ENCODE results near the gene SAV1.
"Not testable (repeated sequence)": the region's sequence is repeated elsewhere in the genome, so short reads cannot be mapped to it uniquely, and the experiment has no call there.

Gene SAV1

GRCh38 chr14:50670866-50671256 is 2.8 kb upstream of the SAV1 start:
- Mint-ChIP-seq H3K4me1 (no peaks in the 10 kb centered on the region), H3K36me3 (no peaks in the 10 kb centered on the region), H3K27ac (no peak overlapping the region), H3K27me3 (no peaks in the 10 kb centered on the region), H3K4me3 (no peak overlapping the region), H3K9me3 (peaks cover 2% of the 10 kb centered on the region)
- no peak for ATAC-seq

GRCh38 chr14:50670196-50670865 is 2.2 kb upstream of the SAV1 start:
- ATAC-seq, result no peak
- Mint-ChIP-seq H3K4me3 (no peak overlapping the region), H3K27me3 (no peaks in the 10 kb centered on the region), H3K4me1 (no peaks in the 10 kb centered on the region), H3K27ac (no peak overlapping the region), H3K36me3 (no peaks in the 10 kb centered on the region), H3K9me3 (peaks cover 2% of the 10 kb centered on the region)

DNA sequence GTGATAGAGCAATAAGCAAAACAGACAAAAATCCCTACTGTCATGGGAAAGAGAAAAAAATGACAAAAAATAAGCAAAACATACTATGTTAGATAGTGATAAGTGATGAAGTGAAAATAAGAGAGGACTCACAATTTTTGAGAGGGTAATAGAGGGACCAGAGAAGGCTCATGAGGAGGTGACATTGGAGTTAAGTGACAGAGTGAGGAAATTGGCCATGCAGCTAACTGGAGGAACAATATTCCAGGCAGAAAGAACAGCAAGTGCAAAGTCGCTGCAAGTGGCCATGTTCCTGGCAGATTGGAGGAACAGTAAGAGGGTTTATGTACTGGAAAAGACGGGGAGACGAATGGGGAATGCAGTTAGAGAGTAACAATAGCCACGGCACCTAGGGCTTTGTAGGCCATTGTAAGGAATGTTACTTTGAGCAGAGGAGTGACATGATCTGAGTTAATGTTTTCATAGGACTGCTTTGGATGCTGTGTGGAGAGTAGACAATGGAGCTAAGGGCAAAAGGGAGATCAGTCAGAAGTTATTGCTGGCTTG is 1.4 kb upstream of the SAV1 start:
- H3K9me3 Mint-ChIP-seq, result peaks cover 2% of the 10 kb centered on the region
- H3K36me3 Mint-ChIP-seq, result no peaks in the 10 kb centered on the region
- no peak overlapping the region for H3K27ac Mint-ChIP-seq
- no peaks in the 10 kb centered on the region for H3K27me3 Mint-ChIP-seq
- no peak overlapping the region for H3K4me3 Mint-ChIP-seq
- no peak for ATAC-seq
- H3K4me1 Mint-ChIP-seq, result no peaks in the 10 kb centered on the region

DNA sequence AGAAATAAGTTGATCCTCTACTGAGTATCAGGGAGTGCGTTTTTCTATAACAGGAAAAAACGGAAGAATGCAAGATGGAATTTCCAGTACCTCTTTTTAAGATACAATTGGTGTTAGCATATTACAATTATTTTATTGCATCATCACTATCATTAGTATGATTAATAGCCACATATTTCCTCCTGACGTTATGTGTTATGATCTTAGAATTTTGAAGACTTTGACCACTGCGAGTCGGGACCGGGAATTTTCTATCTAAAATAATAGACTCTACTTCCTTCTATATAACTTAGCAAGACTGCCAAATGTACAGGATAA is 679 bp upstream of the SAV1 start:
- no peak for ATAC-seq
- H3K27ac Mint-ChIP-seq, result no peak overlapping the region
- no peaks in the 10 kb centered on the region for H3K27me3 Mint-ChIP-seq
- no peaks in the 10 kb centered on the region for H3K9me3 Mint-ChIP-seq
- H3K4me1 Mint-ChIP-seq, result peaks cover 4% of the 10 kb centered on the region
- H3K36me3 Mint-ChIP-seq, result peaks cover 4% of the 10 kb centered on the region
- H3K4me3 Mint-ChIP-seq, result no peak overlapping the region

GRCh38 chr14:50667684-50667995 is 466 bp downstream of the SAV1 start:
- ATAC-seq, result peak; percentile 75
- H3K9me3 Mint-ChIP-seq, result no peaks in the 10 kb centered on the region
- H3K4me1 Mint-ChIP-seq, result peaks cover 14% of the 10 kb centered on the region
- H3K27me3 Mint-ChIP-seq, result no peaks in the 10 kb centered on the region
- no peak overlapping the region for H3K4me3 Mint-ChIP-seq
- peaks cover 14% of the 10 kb centered on the region for H3K36me3 Mint-ChIP-seq
- no peak overlapping the region for H3K27ac Mint-ChIP-seq

GRCh38 chr14:50666772-50667683 is 1.1 kb downstream of the SAV1 start:
- no peak for ATAC-seq
- Mint-ChIP-seq H3K27ac (no peak overlapping the region), H3K27me3 (no peaks in the 10 kb centered on the region), H3K4me3 (no peak overlapping the region), H3K36me3 (peaks cover 14% of the 10 kb centered on the region), H3K9me3 (no peaks in the 10 kb centered on the region), H3K4me1 (peaks cover 15% of the 10 kb centered on the region)

GRCh38 chr14:50665300-50665699 is 2.8 kb downstream of the SAV1 start:
- Mint-ChIP-seq H3K36me3 (peaks cover 30% of the 10 kb centered on the region), H3K4me3 (peak overlapping the region; percentile 43), H3K4me1 (peaks cover 28% of the 10 kb centered on the region)
- not testable (repeated sequence) for ATAC-seq, H3K9me3 Mint-ChIP-seq, H3K27ac Mint-ChIP-seq, H3K27me3 Mint-ChIP-seq

GRCh38 chr14:50664579-50664978 is 3.5 kb downstream of the SAV1 start:
- not testable (repeated sequence) for H3K4me3 Mint-ChIP-seq, H3K27me3 Mint-ChIP-seq, ATAC-seq, H3K27ac Mint-ChIP-seq, H3K9me3 Mint-ChIP-seq
- peaks cover 34% of the 10 kb centered on the region for H3K4me1 Mint-ChIP-seq
- peaks cover 37% of the 10 kb centered on the region for H3K36me3 Mint-ChIP-seq

DNA sequence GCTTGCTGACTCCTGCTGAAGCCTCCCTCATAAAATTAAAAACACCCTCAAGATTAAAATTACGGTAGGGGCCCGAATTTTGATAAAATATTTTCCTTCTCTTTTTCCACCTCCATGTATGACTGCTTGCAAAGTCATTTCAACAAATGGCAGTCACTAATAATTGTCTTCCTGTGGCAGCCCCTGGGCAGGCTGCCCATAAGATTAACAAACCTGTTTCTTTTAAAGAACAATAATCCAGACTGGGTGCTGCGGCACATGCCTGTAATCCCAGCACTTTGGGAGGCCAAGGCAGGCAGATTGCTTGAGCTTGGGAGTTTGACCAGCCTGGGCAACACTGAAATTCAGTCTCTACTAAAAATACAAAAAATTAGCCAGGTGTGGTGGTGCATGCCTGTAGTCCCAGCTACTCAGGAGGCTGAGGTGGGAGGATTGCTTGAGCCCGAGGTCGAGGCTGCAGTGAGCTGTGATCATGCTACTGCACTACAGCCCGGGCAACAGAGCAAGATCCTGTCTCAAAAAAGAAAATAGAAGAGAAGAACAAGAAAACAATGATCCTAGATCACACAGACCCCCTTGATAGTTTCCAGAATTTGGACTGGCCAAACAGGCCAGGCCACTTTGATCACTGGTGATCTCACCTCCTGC is 8.7 kb downstream of the SAV1 start:
- peaks cover 2% of the 10 kb centered on the region for H3K9me3 Mint-ChIP-seq
- H3K27ac Mint-ChIP-seq, result peak overlapping the region; percentile 62
- peaks cover 56% of the 10 kb centered on the region for H3K4me1 Mint-ChIP-seq
- no peaks in the 10 kb centered on the region for H3K27me3 Mint-ChIP-seq
- no peak for ATAC-seq
- H3K4me3 Mint-ChIP-seq, result no peak overlapping the region
- peaks cover 43% of the 10 kb centered on the region for H3K36me3 Mint-ChIP-seq

DNA sequence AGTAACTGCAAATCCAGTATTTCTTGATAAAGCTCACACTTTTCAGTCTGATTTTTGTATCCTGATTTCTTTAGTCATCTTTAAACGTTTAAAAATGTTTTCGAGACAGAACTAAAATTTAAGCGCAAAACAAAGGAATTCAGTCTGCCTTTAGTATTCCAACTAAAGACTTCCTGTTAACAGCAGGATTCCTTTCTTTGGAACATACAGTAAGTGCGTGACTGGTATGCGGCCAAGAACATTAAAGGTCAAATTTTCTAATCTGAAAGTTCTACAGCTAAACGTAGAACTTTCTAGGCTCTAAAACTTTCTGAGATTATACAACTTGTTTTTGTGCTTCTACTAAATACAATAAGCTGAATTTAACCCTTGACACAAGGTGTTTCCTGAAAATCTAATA is 9.9 kb downstream of the SAV1 start:
- ATAC-seq, result no peak
- Mint-ChIP-seq H3K4me1 (peaks cover 51% of the 10 kb centered on the region), H3K4me3 (no peak overlapping the region), H3K27me3 (no peaks in the 10 kb centered on the region), H3K9me3 (peaks cover 2% of the 10 kb centered on the region), H3K27ac (no peak overlapping the region), H3K36me3 (peaks cover 34% of the 10 kb centered on the region)

DNA sequence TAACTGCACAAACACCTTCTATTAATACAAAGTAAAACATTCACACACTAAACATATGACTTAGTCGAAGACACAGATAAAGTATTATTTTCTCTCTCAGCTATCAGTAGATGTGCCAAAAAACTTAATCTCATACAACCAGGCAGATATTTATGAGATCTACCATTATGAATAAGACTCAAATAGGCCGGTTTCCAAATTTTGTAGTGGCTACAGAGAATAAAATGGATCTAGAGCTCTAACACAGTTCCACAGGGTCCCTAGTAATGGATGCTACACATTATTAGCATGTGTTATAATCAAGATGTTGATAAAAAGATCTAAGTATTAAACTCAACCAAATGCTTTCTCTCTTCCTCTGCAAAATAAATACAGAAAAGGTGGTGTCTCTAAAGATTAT is 10.4 kb downstream of the SAV1 start:
- Mint-ChIP-seq H3K9me3 (peaks cover 2% of the 10 kb centered on the region), H3K4me1 (peaks cover 48% of the 10 kb centered on the region), H3K36me3 (peaks cover 33% of the 10 kb centered on the region), H3K27ac (no peak overlapping the region), H3K4me3 (no peak overlapping the region), H3K27me3 (no peaks in the 10 kb centered on the region)
- no peak for ATAC-seq

DNA sequence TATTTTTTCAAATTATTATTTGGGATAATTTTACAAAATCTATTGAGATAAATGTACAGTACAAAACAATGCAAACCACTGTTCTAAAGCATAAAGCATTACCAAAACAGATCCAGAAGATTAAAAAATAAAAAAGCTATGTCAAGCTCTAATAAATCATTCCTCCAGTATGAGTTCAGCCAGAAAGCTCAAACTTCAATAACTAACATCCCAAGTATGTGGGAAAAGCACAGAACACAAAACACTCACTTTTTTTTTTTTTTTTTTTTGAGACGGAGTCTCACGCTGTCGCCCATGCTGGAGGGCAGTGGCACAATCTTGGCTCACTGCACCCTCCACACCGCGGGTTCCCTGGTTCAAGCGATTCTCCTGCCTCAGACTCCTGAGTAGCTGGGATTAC is 11.3 kb downstream of the SAV1 start:
- Mint-ChIP-seq H3K27ac (no peak overlapping the region), H3K9me3 (peaks cover 2% of the 10 kb centered on the region), H3K4me3 (no peak overlapping the region), H3K4me1 (peaks cover 54% of the 10 kb centered on the region), H3K27me3 (no peaks in the 10 kb centered on the region), H3K36me3 (peaks cover 37% of the 10 kb centered on the region)
- ATAC-seq, result no peak

- ATAC-seq, result no peak
- H3K4me1 Mint-ChIP-seq, result peaks cover 56% of the 10 kb centered on the region
- H3K4me3 Mint-ChIP-seq, result no peak overlapping the region
- H3K9me3 Mint-ChIP-seq, result no peaks in the 10 kb centered on the region
- H3K27ac Mint-ChIP-seq, result peak overlapping the region; percentile 83
- H3K27me3 Mint-ChIP-seq, result no peaks in the 10 kb centered on the region
- H3K36me3 Mint-ChIP-seq, result peaks cover 16% of the 10 kb centered on the region
These were observed 18.4 kb downstream of the SAV1 start for GRCh38 chr14:50649691-50650090.

- Mint-ChIP-seq H3K4me1 (peaks cover 49% of the 10 kb centered on the region), H3K27me3 (no peaks in the 10 kb centered on the region), H3K36me3 (peaks cover 20% of the 10 kb centered on the region), H3K27ac (peak overlapping the region; percentile 83), H3K9me3 (no peaks in the 10 kb centered on the region), H3K4me3 (peak overlapping the region; percentile 78)
- no peak for ATAC-seq
These were observed 20.4 kb downstream of the SAV1 start for GRCh38 chr14:50647753-50648152.

DNA sequence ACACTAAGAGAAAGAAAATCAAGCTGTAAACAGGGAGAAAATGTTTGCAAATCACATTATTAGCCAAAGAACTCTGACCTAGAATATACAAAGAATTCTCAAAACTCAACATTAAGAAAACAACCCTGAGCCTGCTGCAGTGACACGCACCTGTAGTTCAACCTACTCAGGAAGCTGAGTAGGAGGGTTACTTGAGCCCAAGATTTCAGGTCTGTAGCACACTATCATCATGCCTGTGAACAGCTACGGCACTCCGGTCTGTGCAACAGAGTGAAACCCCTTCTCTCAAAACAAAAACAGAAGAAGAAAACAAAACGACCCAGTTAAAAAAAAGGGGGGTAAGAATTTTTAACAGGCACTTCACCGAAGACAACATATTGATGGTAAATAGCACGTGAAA is 20.8 kb downstream of the SAV1 start:
- Mint-ChIP-seq H3K4me3 (peak overlapping the region; percentile 78), H3K9me3 (no peaks in the 10 kb centered on the region), H3K36me3 (peaks cover 19% of the 10 kb centered on the region), H3K4me1 (peaks cover 44% of the 10 kb centered on the region), H3K27me3 (no peaks in the 10 kb centered on the region), H3K27ac (peak overlapping the region; percentile 83)
- ATAC-seq, result peak; percentile 96
